Tongue (tissue), 2 donors: Measurements from ENCODE around the gene DYRK1B. TPM values are rescaled to one million over a fixed set of nuclear protein-coding genes. Genes with fewer than 3 reads are reported as not detected.
"Not testable (repeated sequence)": the region's sequence is repeated elsewhere in the genome, so short reads cannot be mapped to it uniquely, and the experiment has no call there.

Experiments used
- DNase-seq: peaks from one replicate; pipeline ENCODE4 v3.0.0-alpha.2; 2015
- total RNA-seq: library from RNA; depleted of rRNA; stranded (reverse); fragments of >200 nt; gene quantifications from one replicate; pipeline ENCODE4 v1.2.3, GENCODE V29; 2014

Gene DYRK1B
- total RNA-seq, 1 donor from 2014 or later = 45.6 TPM

GRCh38 chr19:39830406-39830805, 3.6 kb downstream of the DYRK1B start:
- no peak for DNase-seq

- no peak for DNase-seq
Measured at GRCh38 chr19:39829702-39830275, 4.2 kb downstream of the DYRK1B start.

- no peak for DNase-seq
Measured at GRCh38 chr19:39828654-39829032, 5.3 kb downstream of the DYRK1B start.

GRCh38 chr19:39828015-39828653, 5.8 kb downstream of the DYRK1B start:
- no peak for DNase-seq

GRCh38 chr19:39827216-39827615, 6.7 kb downstream of the DYRK1B start:
- DNase-seq = no peak

- no peak for DNase-seq
Measured at GRCh38 chr19:39826311-39826945, 7.5 kb downstream of the DYRK1B start.

- no peak for DNase-seq
Measured at GRCh38 chr19:39825531-39826076, 8.4 kb downstream of the DYRK1B start.

GRCh38 chr19:39825093-39825463, 8.9 kb downstream of the DYRK1B start:
- no peak for DNase-seq

- peak; percentile 97 for DNase-seq
Measured at GRCh38 chr19:39824143-39825092, 9.5 kb downstream of the DYRK1B start.

GRCh38 chr19:39823686-39824085, 10.3 kb downstream of the DYRK1B start:
- DNase-seq = peak; percentile 41

- DNase-seq = no peak
Measured at GRCh38 chr19:39820696-39821095, 13.3 kb downstream of the DYRK1B start.

GRCh38 chr19:39819786-39820185, 14.2 kb downstream of the DYRK1B start:
- DNase-seq = no peak

GRCh38 chr19:39818626-39819097, 15.3 kb downstream of the DYRK1B start:
- DNase-seq = no peak

- no peak for DNase-seq
Measured at GRCh38 chr19:39817888-39818561, 15.9 kb downstream of the DYRK1B start.

- no peak for DNase-seq
Measured at GRCh38 chr19:39816287-39817048, 17.5 kb downstream of the DYRK1B start.

GRCh38 chr19:39814595-39814994, 19.4 kb downstream of the DYRK1B start:
- DNase-seq = no peak

GRCh38 chr19:39814111-39814510, 19.9 kb downstream of the DYRK1B start:
- DNase-seq = not testable (repeated sequence)

- peak; percentile 74 for DNase-seq
Measured at GRCh38 chr19:39813264-39813993, 20.5 kb downstream of the DYRK1B start.

GRCh38 chr19:39811064-39811463, 22.9 kb downstream of the DYRK1B start:
- DNase-seq = no peak

- DNase-seq = no peak
Measured at GRCh38 chr19:39810424-39810823, 23.5 kb downstream of the DYRK1B start.
